AML-193 (cell line): ENCODE measurements around the gene SPRN.

Experiments used
- DNase-seq, 2 experiments: peaks; one replicate each; lab custom pipeline; 2025; lab: John Stamatoyannopoulos, UW

SPRN gene

GRCh38 chr10:133405844-133406527, 18.4 kb downstream of the SPRN start:
- DNase-seq, result no peak

- DNase-seq, result no peak
Measured at GRCh38 chr10:133405272-133405671, 19.2 kb downstream of the SPRN start.

GRCh38 chr10:133403784-133404183, 20.6 kb downstream of the SPRN start:
- DNase-seq, result no peak

- no peak for DNase-seq
Measured at GRCh38 chr10:133403359-133403758, 21.1 kb downstream of the SPRN start.

GRCh38 chr10:133401981-133402725, 22.3 kb downstream of the SPRN start:
- DNase-seq, result no peak

- DNase-seq, result no peak
Measured at GRCh38 chr10:133401500-133401899, 22.9 kb downstream of the SPRN start.

- DNase-seq, result no peak
Measured at GRCh38 chr10:133400624-133401424, 23.6 kb downstream of the SPRN start.

- no peak for DNase-seq
Measured at GRCh38 chr10:133399123-133399601, 25.3 kb downstream of the SPRN start.

GRCh38 chr10:133397938-133398337, 26.5 kb downstream of the SPRN start:
- DNase-seq, result no peak

- DNase-seq, result no peak
Measured at GRCh38 chr10:133396035-133396624, 28.3 kb downstream of the SPRN start.

- DNase-seq, result no peak
Measured at GRCh38 chr10:133394801-133395221, 29.6 kb downstream of the SPRN start.

GRCh38 chr10:133394064-133394663, 30.3 kb downstream of the SPRN start, which contains the start of gene MTG1:
Gene MTG1 (plus strand): TSS chr10:133394157. CDS start chr10:133394221, 64 bp downstream.
- DNase-seq, result peak; percentile 79 to 92

GRCh38 chr10:133393401-133394063, 30.9 kb downstream of the SPRN start:
- DNase-seq, result no peak

GRCh38 chr10:133391761-133392518, 32.5 kb downstream of the SPRN start:
- no peak for DNase-seq

- DNase-seq, result no peak
Measured at GRCh38 chr10:133391249-133391635, 33.2 kb downstream of the SPRN start.

GRCh38 chr10:133390597-133391248, 33.7 kb downstream of the SPRN start:
- DNase-seq, result no peak

GRCh38 chr10:133388973-133389818, 35.2 kb downstream of the SPRN start:
- DNase-seq, result peak; percentile 32 to 40

- peak; percentile 31 to 41 for DNase-seq
Measured at GRCh38 chr10:133388236-133388972, 36.0 kb downstream of the SPRN start.
